ENCODE data around the gene CNTN3. TPM values are rescaled to one million over a fixed set of nuclear protein-coding genes. Genes with fewer than 3 reads are reported as not detected.

Gene CNTN3
- under 1 TPM in 3 of 4 donors, not detected in 1; 0.24 to 0.49 (median 0.36) TPM for total RNA-seq

GRCh38 chr3:74614107-74614967 is at the start of gene CNTN3:
Gene CNTN3 (minus strand): TSS chr3:74614659. CDS start chr3:74521112, 93,547 bp downstream.
- ATAC-seq (no peak), DNase-seq (no peak)
- H3K4me3 ChIP-seq, result peak within 1 kb of the TSS; percentile 9 to 31 (median 16)
- no peaks in the 10 kb centered on the region for H3K36me3 ChIP-seq
- intact Hi-C loops (cut with DNase I; ENCODE audit: low total_unique reads), result no loop called here
- TF ChIP-seq POLR2A (IDR thresholded peaks at IDR 0.05), result no peak
- TF ChIP-seq CTCF (IDR thresholded peaks at IDR 0.05 in 4 of 5, conservative IDR thresholded peaks at IDR 0.05 in 1 of 5), result no peak
- in situ Hi-C loops (cut with MboI; ENCODE audit: low sequenced_read_pairs in 4 of 4), result no loop called here
- H3K9me3 ChIP-seq, result no peaks in the 10 kb centered on the region
- H3K27ac ChIP-seq, result no peak within 1 kb of the TSS
- H3K27me3 ChIP-seq, result peaks cover 5 to 12% (median 11%) of the 10 kb centered on the region in 3 donors
- no peaks in the 10 kb centered on the region for H3K4me1 ChIP-seq

- Histone ChIP-seq H3K9me3 (no peaks in the 10 kb centered on the region), H3K36me3 (no peaks in the 10 kb centered on the region), H3K27ac (no peak overlapping the region), H3K4me1 (no peaks in the 10 kb centered on the region), H3K4me3 (no peak overlapping the region), H3K27me3 (no peaks in the 10 kb centered on the region)
- no peak for TF ChIP-seq POLR2A (IDR thresholded peaks at IDR 0.05)
- TF ChIP-seq CTCF (IDR thresholded peaks at IDR 0.05 in 4 of 5, conservative IDR thresholded peaks at IDR 0.05 in 1 of 5), result no peak
- no peak for ATAC-seq
- intact Hi-C loops (cut with DNase I; ENCODE audit: low total_unique reads) (no loop called here), in situ Hi-C loops (cut with MboI; ENCODE audit: low sequenced_read_pairs in 4 of 4) (no loop called here)
- DNase-seq, result no peak
Observed at GRCh38 chr3:74663178-74663577, 48.7 kb upstream of the CNTN3 start.

GRCh38 chr3:74661672-74662071 is 47.2 kb upstream of the CNTN3 start:
- intact Hi-C loops (cut with DNase I; ENCODE audit: low total_unique reads) (no loop called here), in situ Hi-C loops (cut with MboI; ENCODE audit: low sequenced_read_pairs in 4 of 4) (no loop called here)
- TF ChIP-seq POLR2A (IDR thresholded peaks at IDR 0.05), result no peak
- no peak for TF ChIP-seq CTCF (IDR thresholded peaks at IDR 0.05 in 4 of 5, conservative IDR thresholded peaks at IDR 0.05 in 1 of 5)
- no peaks in the 10 kb centered on the region for H3K27me3 ChIP-seq
- DNase-seq, result no peak
- no peaks in the 10 kb centered on the region for H3K36me3 ChIP-seq
- H3K4me3 ChIP-seq, result no peak overlapping the region
- H3K27ac ChIP-seq, result no peak overlapping the region
- ATAC-seq, result no peak
- no peaks in the 10 kb centered on the region for H3K4me1 ChIP-seq
- H3K9me3 ChIP-seq, result no peaks in the 10 kb centered on the region

GRCh38 chr3:74651885-74652284 is 37.4 kb upstream of the CNTN3 start:
- intact Hi-C loops (cut with DNase I; ENCODE audit: low total_unique reads), result no loop called here
- no peaks in the 10 kb centered on the region for H3K4me1 ChIP-seq
- in situ Hi-C loops (cut with MboI; ENCODE audit: low sequenced_read_pairs in 4 of 4), result no loop called here
- no peaks in the 10 kb centered on the region for H3K9me3 ChIP-seq
- no peak overlapping the region for H3K4me3 ChIP-seq
- H3K27ac ChIP-seq, result no peak overlapping the region
- H3K36me3 ChIP-seq, result no peaks in the 10 kb centered on the region
- peak in 1 of 2 donors; percentile 14 for DNase-seq
- no peaks in the 10 kb centered on the region for H3K27me3 ChIP-seq
- peak in 1 of 2 donors; percentile 60 for ATAC-seq
- TF ChIP-seq CTCF (IDR thresholded peaks at IDR 0.05 in 4 of 5, conservative IDR thresholded peaks at IDR 0.05 in 1 of 5), result no peak
- TF ChIP-seq POLR2A (IDR thresholded peaks at IDR 0.05), result no peak

Measured in gastrocnemius medialis (tissue), 4 donors.